Stimulated activated naive CD8-positive, alpha-beta T cell treated with anti-CD3 and anti-CD28 coated beads, Interleukin-15, Interleukin-2, amounts not matched to agents 100 U/mL and 50 U/mL, for 24 hours (primary cell): ENCODE data around the gene CHAD.
"Not testable (repeated sequence)": the region's sequence is repeated elsewhere in the genome, so short reads cannot be mapped to it uniquely, and the experiment has no call there.

Experiments used
- ATAC-seq: fragments of 150-1000 bp; cut with Tn5 transposase; one replicate; pipeline ENCODE4 v1.10.0; 2021
- DNase-seq: peaks from one replicate; pipeline ENCODE4 v3.0.0; 2021

Gene CHAD

GRCh38 chr17:50457621-50458020, 11.1 kb downstream of the CHAD start:
- no peak for DNase-seq
- ATAC-seq: no peak

- ATAC-seq: no peak
Observed at GRCh38 chr17:50453901-50454300, 14.8 kb downstream of the CHAD start.

GRCh38 chr17:50452630-50453300, 15.9 kb downstream of the CHAD start:
- DNase-seq (no peak), ATAC-seq (no peak)

More at GRCh38 chr17:50453901-50454300, 14.8 kb downstream of the CHAD start:
- no peak for DNase-seq

- no peak for DNase-seq
- ATAC-seq: no peak
Observed at GRCh38 chr17:50451943-50452629, 16.6 kb downstream of the CHAD start.

GRCh38 chr17:50448643-50449042, 20.0 kb downstream of the CHAD start:
- ATAC-seq (no peak), DNase-seq (no peak)

- DNase-seq (no peak), ATAC-seq (no peak)
Observed at GRCh38 chr17:50447870-50448595, 20.6 kb downstream of the CHAD start.

GRCh38 chr17:50445730-50446325, 22.9 kb downstream of the CHAD start:
- ATAC-seq (no peak), DNase-seq (no peak)

GRCh38 chr17:50444841-50445715, 23.6 kb downstream of the CHAD start:
- DNase-seq (no peak), ATAC-seq (no peak)

- ATAC-seq: no peak
- DNase-seq: no peak
Observed at GRCh38 chr17:50443505-50443974, 25.1 kb downstream of the CHAD start.

- ATAC-seq: no peak
Observed at GRCh38 chr17:50440838-50441829, 27.5 kb downstream of the CHAD start.

GRCh38 chr17:50440172-50440837, 28.4 kb downstream of the CHAD start:
- ATAC-seq: no peak

More at GRCh38 chr17:50440838-50441829, 27.5 kb downstream of the CHAD start:
- DNase-seq: no peak

GRCh38 chr17:50439008-50439407, 29.7 kb downstream of the CHAD start:
- DNase-seq: no peak
- no peak for ATAC-seq

More at GRCh38 chr17:50440172-50440837, 28.4 kb downstream of the CHAD start:
- DNase-seq: no peak

- ATAC-seq: no peak
- no peak for DNase-seq
Observed at GRCh38 chr17:50437409-50437808, 31.3 kb downstream of the CHAD start.

- ATAC-seq: no peak
- DNase-seq: no peak
Observed at GRCh38 chr17:50432125-50432762, 36.4 kb downstream of the CHAD start.

- no peak for ATAC-seq
- DNase-seq: no peak
Observed at GRCh38 chr17:50430821-50431618, 37.7 kb downstream of the CHAD start.

GRCh38 chr17:50429793-50430192, 38.9 kb downstream of the CHAD start:
- DNase-seq: no peak
- ATAC-seq: no peak

- DNase-seq (no peak), ATAC-seq (no peak)
Observed at GRCh38 chr17:50428831-50429424, 39.8 kb downstream of the CHAD start.

GRCh38 chr17:50428126-50428525, 40.6 kb downstream of the CHAD start:
- DNase-seq, ATAC-seq: not testable (repeated sequence)
